ENCODE data around the gene ABCA4.

The ABCA4 gene

GRCh38 chr1:94050675-94051074 is 70.3 kb downstream of the ABCA4 start:
- no peak for DNase-seq (ENCODE audit: low read depth in 2 of 2)

- DNase-seq (ENCODE audit: low read depth in 2 of 2) = no peak
These were observed 70.7 kb downstream of the ABCA4 start for GRCh38 chr1:94050254-94050653.

GRCh38 chr1:94049791-94050190 is 71.2 kb downstream of the ABCA4 start:
- no peak for DNase-seq (ENCODE audit: low read depth in 2 of 2)

- DNase-seq (ENCODE audit: low read depth in 2 of 2) = no peak
These were observed 72.4 kb downstream of the ABCA4 start for GRCh38 chr1:94048413-94049164.

GRCh38 chr1:94047949-94048348 is 73.0 kb downstream of the ABCA4 start:
- no peak for DNase-seq (ENCODE audit: low read depth in 2 of 2)

GRCh38 chr1:94045465-94046056 is 75.4 kb downstream of the ABCA4 start:
- DNase-seq (ENCODE audit: low read depth in 2 of 2) = peak in 1 of 2 donors; percentile 25

GRCh38 chr1:94044891-94045290 is 76.1 kb downstream of the ABCA4 start:
- no peak for DNase-seq (ENCODE audit: low read depth in 2 of 2)

- DNase-seq (ENCODE audit: low read depth in 2 of 2) = no peak
These were observed 76.6 kb downstream of the ABCA4 start for GRCh38 chr1:94044290-94044790.

GRCh38 chr1:94043738-94044289 is 77.1 kb downstream of the ABCA4 start:
- no peak for DNase-seq (ENCODE audit: low read depth in 2 of 2)

- DNase-seq (ENCODE audit: low read depth in 2 of 2) = no peak
These were observed 78.6 kb downstream of the ABCA4 start for GRCh38 chr1:94042388-94042787.

- DNase-seq (ENCODE audit: low read depth in 2 of 2) = no peak
These were observed 80.9 kb downstream of the ABCA4 start for GRCh38 chr1:94039871-94040569.

GRCh38 chr1:94039514-94039870 is 81.5 kb downstream of the ABCA4 start:
- DNase-seq (ENCODE audit: low read depth in 2 of 2) = peak in 1 of 2 donors; percentile 30

- DNase-seq (ENCODE audit: low read depth in 2 of 2) = no peak
These were observed 82.4 kb downstream of the ABCA4 start for GRCh38 chr1:94038511-94038910.

- DNase-seq (ENCODE audit: low read depth in 2 of 2) = no peak
These were observed 83.3 kb downstream of the ABCA4 start for GRCh38 chr1:94037392-94038229.

- no peak for DNase-seq (ENCODE audit: low read depth in 2 of 2)
These were observed 84.2 kb downstream of the ABCA4 start for GRCh38 chr1:94036730-94037129.

GRCh38 chr1:94033849-94034248 is 87.1 kb downstream of the ABCA4 start:
- no peak for DNase-seq (ENCODE audit: low read depth in 2 of 2)

GRCh38 chr1:94032637-94033036 is 88.3 kb downstream of the ABCA4 start:
- no peak for DNase-seq (ENCODE audit: low read depth in 2 of 2)

GRCh38 chr1:94031591-94031990 is 89.4 kb downstream of the ABCA4 start:
- DNase-seq (ENCODE audit: low read depth in 2 of 2) = no peak

GRCh38 chr1:94031154-94031553 is 89.8 kb downstream of the ABCA4 start:
- DNase-seq (ENCODE audit: low read depth in 2 of 2) = no peak

- DNase-seq (ENCODE audit: low read depth in 2 of 2) = no peak
These were observed 91.6 kb downstream of the ABCA4 start for GRCh38 chr1:94029130-94029993.

All from stimulated activated CD8-positive, alpha-beta memory T cell treated with anti-CD3 and anti-CD28 coated beads, Interleukin-15, amount 100 ng/mL, for 48 hours (primary cell).